GM23338 (cell line): ENCODE measurements around the gene CACNA1G.

Experiments
- CREB1 ChIP-seq: fragments of 250-450 bp; sonication (Bioruptor Pico); IDR thresholded peaks from 2 replicates; pipeline ENCODE4 v1.5.0; 2020; ENCODE audit warnings: low read depth, mild to moderate bottlenecking, moderate library complexity
- CTCF ChIP-seq, 2 experiments: fragments of 200-600 bp in 1 of 2; sonication (generic) in 1 of 2; conservative IDR thresholded peaks; 2 replicates each; pipeline versions ENCODE4 v1.5.1 to v1.6.1; 2016 to 2017; ENCODE audit warnings: antibody characterized with exemption in 2 of 2, low read depth in 2 of 2, mild to moderate bottlenecking in 2 of 2, moderate library complexity in 1 of 2
- ETS1 ChIP-seq: IDR thresholded peaks from 2 replicates; pipeline ENCODE4 v1.6.1; 2016; ENCODE audit warnings: antibody characterized with exemption
- EZH2 ChIP-seq: fragments of 200-600 bp; sonication (generic); IDR thresholded peaks from one replicate; pipeline ENCODE4 v1.8.0; 2017; ENCODE audit warnings: antibody characterized with exemption, mild to moderate bottlenecking, low read depth; ENCODE audit not compliant: unreplicated experiment
- EZH2phosphoT487 ChIP-seq: fragments of 200-600 bp; sonication (generic); IDR thresholded peaks from one replicate; pipeline ENCODE4 v1.8.1; 2018; ENCODE audit warnings: antibody characterized with exemption; ENCODE audit not compliant: unreplicated experiment
- JUNB ChIP-seq: IDR thresholded peaks from one replicate; pipeline ENCODE4 v1.6.1; 2016; ENCODE audit warnings: antibody characterized with exemption; ENCODE audit not compliant: unreplicated experiment
- NANOG ChIP-seq: IDR thresholded peaks from 2 replicates; pipeline ENCODE4 v1.6.1; 2016; ENCODE audit warnings: antibody characterized with exemption, borderline replicate concordance
- POLR2AphosphoS5 ChIP-seq: IDR thresholded peaks from 2 replicates; pipeline ENCODE4 v1.6.1; 2016; ENCODE audit warnings: antibody characterized with exemption, low read depth
- REST ChIP-seq: IDR thresholded peaks from one replicate; pipeline ENCODE4 v1.6.1; 2018; ENCODE audit warnings: antibody characterized with exemption; ENCODE audit not compliant: unreplicated experiment
- STAT1 ChIP-seq: IDR thresholded peaks from one replicate; pipeline ENCODE4 v1.6.1; 2016; ENCODE audit warnings: antibody characterized with exemption; ENCODE audit not compliant: unreplicated experiment
- ZNF114 ChIP-seq: fragments of 250-450 bp; sonication (Bioruptor Pico); IDR thresholded peaks from 2 replicates; pipeline ENCODE4 v1.5.0; 2020; ENCODE audit warnings: mild to moderate bottlenecking, moderate library complexity
- ZNF331 ChIP-seq: fragments of 250-450 bp; sonication (Bioruptor Pico); IDR thresholded peaks from 2 replicates; pipeline ENCODE4 v1.5.0; 2020; ENCODE audit warnings: low read depth, mild to moderate bottlenecking, moderate library complexity
- ZNF462 ChIP-seq: fragments of 250-450 bp; sonication (Bioruptor Pico); IDR thresholded peaks from 2 replicates; pipeline ENCODE4 v1.5.0; 2020; ENCODE audit warnings: mild to moderate bottlenecking, moderate library complexity

- TF ChIP-seq CTCF (conservative IDR thresholded peaks at IDR 0.05; ENCODE audit: low read depth in 2 of 2) (no peak), POLR2AphosphoS5 (no peak), REST (no peak), STAT1 (no peak), EZH2phosphoT487 (no peak), EZH2 (no peak), JUNB (no peak), ZNF114 (CRISPR knock-in tag) (no peak), ZNF331 (CRISPR knock-in tag) (no peak), CREB1 (no peak), ETS1 (no peak), ZNF462 (CRISPR knock-in tag) (no peak), NANOG (no peak)
Observed at GRCh38 chr17:50657054-50657453, 96.5 kb downstream of the CACNA1G start.
